ENCODE data around the gene GRAP. TPM values are rescaled to one million over a fixed set of nuclear protein-coding genes. Genes with fewer than 3 reads are reported as not detected.

GRAP gene
- total RNA-seq, 1 experiment from 2014 or later, result 29.9 TPM

- H4K20me1 ChIP-seq (ENCODE audit: insufficient read depth, low read depth, low read length), result no peaks in the 10 kb centered on the region
- H3K79me2 ChIP-seq (ENCODE audit: low read length), result peaks cover 14% of the 10 kb centered on the region
- H3K9me2 ChIP-seq (replicated peaks; ENCODE audit: insufficient read depth, low read length), result no peaks in the 10 kb centered on the region
- peak; percentile 52 for DNase-seq
- H3K4me2 ChIP-seq (ENCODE audit: low read depth, low read length, poor library complexity, severe bottlenecking), result peak overlapping the region; percentile 87
- H3K9me3 ChIP-seq (ENCODE audit: low read length), result no peaks in the 10 kb centered on the region
- H3K4me3 ChIP-seq (ENCODE audit: low read length), result peak overlapping the region; percentile 78
- peaks cover 34% of the 10 kb centered on the region for H3K4me1 ChIP-seq (ENCODE audit: low read length)
- peak overlapping the region; percentile 84 for H3K9ac ChIP-seq (ENCODE audit: low read length)
- H2AFZ ChIP-seq (ENCODE audit: low read length), result peak overlapping the region; percentile 56; the same call in 1 of the 2 replicates
- H3K27me3 ChIP-seq (ENCODE audit: low read length), result no peaks in the 10 kb centered on the region
- no peaks in the 10 kb centered on the region; the same call in 1 of the 2 replicates for H3K36me3 ChIP-seq (ENCODE audit: insufficient read depth, low read length)
- no peak overlapping the region for H3K27ac ChIP-seq (ENCODE audit: low read length)
These were observed 43.0 kb downstream of the GRAP start for GRCh38 chr17:19003543-19004420.

GRCh38 chr17:19002805-19003542, 43.8 kb downstream of the GRAP start:
- Histone ChIP-seq H4K20me1 (ENCODE audit: insufficient read depth, low read depth, low read length) (no peaks in the 10 kb centered on the region), H3K9me3 (ENCODE audit: low read length) (no peaks in the 10 kb centered on the region), H3K27me3 (ENCODE audit: low read length) (no peaks in the 10 kb centered on the region), H3K4me2 (ENCODE audit: low read depth, low read length, poor library complexity, severe bottlenecking) (peak overlapping the region; percentile 87), H2AFZ (ENCODE audit: low read length) (no peak overlapping the region), H3K27ac (ENCODE audit: low read length) (no peak overlapping the region), H3K9me2 (replicated peaks; ENCODE audit: insufficient read depth, low read length) (no peaks in the 10 kb centered on the region), H3K36me3 (ENCODE audit: insufficient read depth, low read length) (no peaks in the 10 kb centered on the region; the same call in 1 of the 2 replicates), H3K79me2 (ENCODE audit: low read length) (peaks cover 14% of the 10 kb centered on the region), H3K4me1 (ENCODE audit: low read length) (peaks cover 34% of the 10 kb centered on the region), H3K4me3 (ENCODE audit: low read length) (peak overlapping the region; percentile 78), H3K9ac (ENCODE audit: low read length) (peak overlapping the region; percentile 84; the same call in 1 of the 2 replicates)
- no peak for DNase-seq

GRCh38 chr17:19001907-19002590, 44.7 kb downstream of the GRAP start:
- H3K4me2 ChIP-seq (ENCODE audit: low read depth, low read length, poor library complexity, severe bottlenecking), result peak overlapping the region; percentile 13
- DNase-seq, result no peak

GRCh38 chr17:19000531-19001325, 46.0 kb downstream of the GRAP start:
- no peak for DNase-seq
- Histone ChIP-seq H3K36me3 (ENCODE audit: insufficient read depth, low read length) (no peaks in the 10 kb centered on the region; the same call in 1 of the 2 replicates), H3K79me2 (ENCODE audit: low read length) (peaks cover 18% of the 10 kb centered on the region), H3K9ac (ENCODE audit: low read length) (no peak overlapping the region), H3K9me2 (replicated peaks; ENCODE audit: insufficient read depth, low read length) (no peaks in the 10 kb centered on the region), H3K9me3 (ENCODE audit: low read length) (no peaks in the 10 kb centered on the region), H3K4me1 (ENCODE audit: low read length) (peaks cover 30% of the 10 kb centered on the region), H3K4me2 (ENCODE audit: low read depth, low read length, poor library complexity, severe bottlenecking) (no peak overlapping the region), H3K27ac (ENCODE audit: low read length) (no peak overlapping the region), H3K4me3 (ENCODE audit: low read length) (no peak overlapping the region), H3K27me3 (ENCODE audit: low read length) (no peaks in the 10 kb centered on the region), H2AFZ (ENCODE audit: low read length) (no peak overlapping the region), H4K20me1 (ENCODE audit: insufficient read depth, low read depth, low read length) (no peaks in the 10 kb centered on the region)

More at GRCh38 chr17:19001907-19002590, 44.7 kb downstream of the GRAP start:
- Histone ChIP-seq H3K9ac (ENCODE audit: low read length) (no peak overlapping the region), H3K4me1 (ENCODE audit: low read length) (peaks cover 34% of the 10 kb centered on the region), H3K9me2 (replicated peaks; ENCODE audit: insufficient read depth, low read length) (no peaks in the 10 kb centered on the region), H4K20me1 (ENCODE audit: insufficient read depth, low read depth, low read length) (no peaks in the 10 kb centered on the region), H3K27me3 (ENCODE audit: low read length) (no peaks in the 10 kb centered on the region), H3K79me2 (ENCODE audit: low read length) (peaks cover 14% of the 10 kb centered on the region), H3K36me3 (ENCODE audit: insufficient read depth, low read length) (no peaks in the 10 kb centered on the region; the same call in 1 of the 2 replicates), H3K4me3 (ENCODE audit: low read length) (no peak overlapping the region), H2AFZ (ENCODE audit: low read length) (no peak overlapping the region), H3K9me3 (ENCODE audit: low read length) (no peaks in the 10 kb centered on the region), H3K27ac (ENCODE audit: low read length) (no peak overlapping the region)

- no peak overlapping the region for H3K4me2 ChIP-seq (ENCODE audit: low read depth, low read length, poor library complexity, severe bottlenecking)
- H3K4me1 ChIP-seq (ENCODE audit: low read length), result peaks cover 22% of the 10 kb centered on the region
- no peaks in the 10 kb centered on the region for H4K20me1 ChIP-seq (ENCODE audit: insufficient read depth, low read depth, low read length)
- no peak overlapping the region for H3K4me3 ChIP-seq (ENCODE audit: low read length)
- H3K27ac ChIP-seq (ENCODE audit: low read length), result no peak overlapping the region
- H3K27me3 ChIP-seq (ENCODE audit: low read length), result no peaks in the 10 kb centered on the region
- no peaks in the 10 kb centered on the region for H3K9me3 ChIP-seq (ENCODE audit: low read length)
- no peak overlapping the region for H3K9ac ChIP-seq (ENCODE audit: low read length)
- H3K79me2 ChIP-seq (ENCODE audit: low read length), result peaks cover 23% of the 10 kb centered on the region
- peaks cover 4% of the 10 kb centered on the region for H3K36me3 ChIP-seq (ENCODE audit: insufficient read depth, low read length)
- no peak for DNase-seq
- H2AFZ ChIP-seq (ENCODE audit: low read length), result no peak overlapping the region
- H3K9me2 ChIP-seq (replicated peaks; ENCODE audit: insufficient read depth, low read length), result no peaks in the 10 kb centered on the region
These were observed 46.8 kb downstream of the GRAP start for GRCh38 chr17:18999911-19000310.

- Histone ChIP-seq H3K9me2 (replicated peaks; ENCODE audit: insufficient read depth, low read length) (no peaks in the 10 kb centered on the region), H3K4me1 (ENCODE audit: low read length) (peaks cover 19% of the 10 kb centered on the region), H3K36me3 (ENCODE audit: insufficient read depth, low read length) (peaks cover 6% of the 10 kb centered on the region), H3K79me2 (ENCODE audit: low read length) (peaks cover 28% of the 10 kb centered on the region), H2AFZ (ENCODE audit: low read length) (no peak overlapping the region), H3K27ac (ENCODE audit: low read length) (no peak overlapping the region), H4K20me1 (ENCODE audit: insufficient read depth, low read depth, low read length) (no peaks in the 10 kb centered on the region), H3K4me3 (ENCODE audit: low read length) (no peak overlapping the region), H3K4me2 (ENCODE audit: low read depth, low read length, poor library complexity, severe bottlenecking) (no peak overlapping the region), H3K9me3 (ENCODE audit: low read length) (no peaks in the 10 kb centered on the region), H3K9ac (ENCODE audit: low read length) (no peak overlapping the region), H3K27me3 (ENCODE audit: low read length) (no peaks in the 10 kb centered on the region)
- DNase-seq, result no peak
These were observed 47.4 kb downstream of the GRAP start for GRCh38 chr17:18999394-18999793.

- peaks cover 31% of the 10 kb centered on the region for H3K79me2 ChIP-seq (ENCODE audit: low read length)
- no peak overlapping the region for H3K27ac ChIP-seq (ENCODE audit: low read length)
- no peak overlapping the region for H3K4me3 ChIP-seq (ENCODE audit: low read length)
- peaks cover 7% of the 10 kb centered on the region for H3K4me1 ChIP-seq (ENCODE audit: low read length)
- no peaks in the 10 kb centered on the region for H3K9me2 ChIP-seq (replicated peaks; ENCODE audit: insufficient read depth, low read length)
- H3K9me3 ChIP-seq (ENCODE audit: low read length), result no peaks in the 10 kb centered on the region
- no peaks in the 10 kb centered on the region for H4K20me1 ChIP-seq (ENCODE audit: insufficient read depth, low read depth, low read length)
- no peak for DNase-seq
- H2AFZ ChIP-seq (ENCODE audit: low read length), result no peak overlapping the region
- no peak overlapping the region for H3K4me2 ChIP-seq (ENCODE audit: low read depth, low read length, poor library complexity, severe bottlenecking)
- H3K9ac ChIP-seq (ENCODE audit: low read length), result no peak overlapping the region
- H3K36me3 ChIP-seq (ENCODE audit: insufficient read depth, low read length), result peaks cover 6% of the 10 kb centered on the region
- no peaks in the 10 kb centered on the region for H3K27me3 ChIP-seq (ENCODE audit: low read length)
These were observed 49.0 kb downstream of the GRAP start for GRCh38 chr17:18997650-18998196.

Measured in Karpas-422 (cell line).